ENCODE measurements around the gene SCYGR5. TPM values are rescaled to one million over a fixed set of nuclear protein-coding genes. Genes with fewer than 3 reads are reported as not detected.

Gene SCYGR5
- total RNA-seq, 1 donor from 2014 or later: not detected

- intact Hi-C loops (cut with micrococcal nuclease): no loop called here
- Mint-ChIP-seq H3K27ac (no peak overlapping the region), H3K4me3 (no peak overlapping the region), H3K27me3 (no peaks in the 10 kb centered on the region), H3K36me3 (ENCODE audit: low read depth) (no peaks in the 10 kb centered on the region), H3K4me1 (no peaks in the 10 kb centered on the region), H3K9me3 (no peaks in the 10 kb centered on the region)
- DNase-seq: no peak
These were observed 36.7 kb downstream of the SCYGR5 start for GRCh38 chr2:227703280-227703732.

- Mint-ChIP-seq H3K27ac (no peak overlapping the region), H3K4me3 (no peak overlapping the region), H3K36me3 (ENCODE audit: low read depth) (no peaks in the 10 kb centered on the region), H3K9me3 (no peaks in the 10 kb centered on the region), H3K4me1 (no peaks in the 10 kb centered on the region), H3K27me3 (no peaks in the 10 kb centered on the region)
- no peak for DNase-seq
- intact Hi-C loops (cut with micrococcal nuclease): no loop called here
These were observed 37.4 kb downstream of the SCYGR5 start for GRCh38 chr2:227703961-227704360.

- Mint-ChIP-seq H3K27ac (no peak overlapping the region), H3K4me3 (no peak overlapping the region), H3K36me3 (ENCODE audit: low read depth) (no peaks in the 10 kb centered on the region), H3K9me3 (no peaks in the 10 kb centered on the region), H3K4me1 (no peaks in the 10 kb centered on the region), H3K27me3 (no peaks in the 10 kb centered on the region)
- intact Hi-C loops (cut with micrococcal nuclease): no loop called here
- no peak for DNase-seq
These were observed 40.3 kb downstream of the SCYGR5 start for GRCh38 chr2:227706859-227707258.

- H3K27me3 Mint-ChIP-seq: no peaks in the 10 kb centered on the region
- no peaks in the 10 kb centered on the region for H3K9me3 Mint-ChIP-seq
These were observed 40.8 kb downstream of the SCYGR5 start for GRCh38 chr2:227707390-227707789.

GRCh38 chr2:227710986-227711385 is 44.4 kb downstream of the SCYGR5 start:
- no peak overlapping the region for H3K27ac Mint-ChIP-seq
- H3K4me3 Mint-ChIP-seq: no peak overlapping the region

More at GRCh38 chr2:227707390-227707789, 40.8 kb downstream of the SCYGR5 start:
- no peaks in the 10 kb centered on the region for H3K36me3 Mint-ChIP-seq (ENCODE audit: low read depth)
- no peak for DNase-seq
- no peaks in the 10 kb centered on the region for H3K4me1 Mint-ChIP-seq
- no peak overlapping the region for H3K27ac Mint-ChIP-seq
- H3K4me3 Mint-ChIP-seq: no peak overlapping the region
- intact Hi-C loops (cut with micrococcal nuclease): no loop called here

GRCh38 chr2:227713291-227713690 is 46.7 kb downstream of the SCYGR5 start:
- intact Hi-C loops (cut with micrococcal nuclease): no loop called here
- H3K27ac Mint-ChIP-seq: no peak overlapping the region
- peaks cover 14% of the 10 kb centered on the region for H3K27me3 Mint-ChIP-seq
- H3K4me1 Mint-ChIP-seq: no peaks in the 10 kb centered on the region
- H3K9me3 Mint-ChIP-seq: no peaks in the 10 kb centered on the region
- no peak overlapping the region for H3K4me3 Mint-ChIP-seq
- no peaks in the 10 kb centered on the region for H3K36me3 Mint-ChIP-seq (ENCODE audit: low read depth)
- no peak for DNase-seq

More at GRCh38 chr2:227710986-227711385, 44.4 kb downstream of the SCYGR5 start:
- Mint-ChIP-seq H3K4me1 (no peaks in the 10 kb centered on the region), H3K9me3 (no peaks in the 10 kb centered on the region), H3K36me3 (ENCODE audit: low read depth) (no peaks in the 10 kb centered on the region), H3K27me3 (peaks cover 2% of the 10 kb centered on the region)
- no peak for DNase-seq
- intact Hi-C loops (cut with micrococcal nuclease): no loop called here

- Mint-ChIP-seq H3K9me3 (no peaks in the 10 kb centered on the region), H3K4me1 (no peaks in the 10 kb centered on the region), H3K36me3 (ENCODE audit: low read depth) (no peaks in the 10 kb centered on the region), H3K27me3 (peaks cover 14% of the 10 kb centered on the region), H3K4me3 (no peak overlapping the region), H3K27ac (no peak overlapping the region)
- no peak for DNase-seq
- intact Hi-C loops (cut with micrococcal nuclease): no loop called here
These were observed 49.9 kb downstream of the SCYGR5 start for GRCh38 chr2:227716501-227716900.

Other genes with a start within 250 kb of the SCYGR5 start
- gene AGFG1, start 194.6 kb upstream of the SCYGR5 start, total RNA-seq: 221 and 229 TPM in 2 replicates
- gene SCYGR2, start 67.9 kb upstream of the SCYGR5 start, total RNA-seq: not detected in 2 replicates
- not detected in 2 replicates for gene SCYGR3, start 52.0 kb upstream of the SCYGR5 start, total RNA-seq
- gene SCYGR4, start 49.3 kb upstream of the SCYGR5 start, total RNA-seq: not detected in 2 replicates
- gene SLC19A3, start 51.2 kb downstream of the SCYGR5 start, total RNA-seq: not detected in 2 replicates
- gene SCYGR6, start 58.0 kb downstream of the SCYGR5 start, total RNA-seq: not detected in 2 replicates
- not detected in 2 replicates for gene SCYGR7, start 61.5 kb downstream of the SCYGR5 start, total RNA-seq
- not detected in 2 replicates for gene SCYGR8, start 79.1 kb downstream of the SCYGR5 start, total RNA-seq
- 3.2 and 4.4 TPM in 2 replicates for gene CCL20, start 147.0 kb downstream of the SCYGR5 start, total RNA-seq
- not detected in 2 replicates for gene DAW1, start 204.8 kb downstream of the SCYGR5 start, total RNA-seq

All from activated CD4-positive, alpha-beta T cell treated with anti-CD3 and anti-CD28 coated beads, Interleukin-2, amount 10 ng/mL, durations not matched to agents 24 days and 14 days (primary cell).